DLD1 (cell line): ENCODE results near the gene STX10.

ENCODE experiments used
- in situ Hi-C: cut with HindIII; loops from 2 replicates; pipeline ENCODE4 v1.10.0; 2017; ENCODE audit warnings: low sequenced_read_pairs

Gene STX10

DNA sequence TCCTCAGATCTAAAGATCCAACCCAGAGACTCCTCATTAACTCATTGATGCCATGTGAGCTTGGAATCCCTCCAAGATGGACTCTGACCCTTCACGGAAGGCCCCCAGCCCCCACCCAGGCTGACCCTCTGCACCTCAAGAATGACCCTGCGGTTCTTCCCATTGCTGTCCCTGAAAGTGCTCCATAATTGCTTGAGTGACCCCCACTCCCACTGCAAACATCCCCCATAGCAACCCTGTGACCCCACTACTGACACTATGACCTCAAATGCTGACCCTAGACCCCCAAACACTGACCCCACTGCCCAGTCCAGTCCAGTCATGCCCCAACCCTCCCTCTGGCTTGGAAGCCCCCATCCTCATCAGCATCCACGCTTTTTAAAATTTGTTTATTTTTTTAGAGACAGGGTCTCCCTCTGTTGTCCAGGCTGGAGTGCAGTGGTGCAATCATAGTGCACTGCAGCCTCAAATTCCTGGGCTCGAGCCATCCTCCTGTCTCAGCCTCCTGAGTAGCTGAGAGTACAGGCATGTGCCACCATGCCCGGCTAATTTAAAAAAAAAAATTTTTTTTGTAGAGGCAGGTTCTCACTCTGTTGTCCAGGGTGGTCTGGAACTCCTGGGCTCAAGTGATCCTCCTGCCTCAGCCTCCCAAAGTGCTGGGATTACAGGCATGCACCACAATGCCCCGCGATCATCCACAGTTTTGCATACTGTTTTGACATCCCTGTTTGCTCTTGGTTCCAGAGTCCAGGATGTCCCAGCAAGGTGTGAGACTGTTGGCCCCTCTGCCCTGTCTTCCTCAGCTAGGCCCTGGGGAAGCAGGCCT lies 48.4 kb downstream of the STX10 start:
- in situ Hi-C loops, result no loop called here

DNA sequence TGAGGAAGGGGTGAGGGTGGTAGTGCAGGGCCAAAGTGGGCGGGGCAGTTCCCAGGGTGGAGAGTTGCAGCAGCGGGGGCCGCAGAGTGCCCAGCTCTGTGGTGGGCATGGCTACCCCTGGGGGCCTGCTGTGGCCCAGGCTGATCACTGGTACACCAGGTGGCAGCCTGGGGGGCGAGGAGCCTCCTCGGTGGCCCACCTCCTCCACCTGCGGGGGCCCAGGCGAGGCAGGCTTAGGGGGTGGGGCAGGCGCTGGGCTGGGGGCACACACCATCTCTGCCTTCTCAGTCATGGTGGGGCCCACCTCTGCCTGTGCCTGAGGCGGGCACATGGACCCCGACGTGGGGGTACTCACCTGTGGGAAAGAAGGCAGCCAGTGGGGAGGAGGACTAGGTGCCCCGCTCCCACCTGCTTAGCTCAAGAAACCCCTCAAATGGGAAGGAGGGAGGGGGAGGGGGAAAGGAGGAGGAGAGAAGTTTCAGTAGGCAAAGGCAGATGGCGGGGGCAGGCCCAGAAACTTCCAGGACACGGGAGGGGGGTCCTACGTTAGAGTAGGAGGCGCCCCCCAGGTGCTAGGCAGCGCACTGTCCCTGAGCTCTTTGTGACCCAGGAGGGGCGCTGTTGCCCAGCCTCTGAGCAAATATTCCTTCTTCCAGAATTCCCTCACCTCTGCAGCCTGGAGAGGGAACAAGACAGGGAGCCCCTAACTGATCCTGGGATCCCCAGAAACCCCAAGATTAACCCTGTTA lies 49.2 kb downstream of the STX10 start:
- in situ Hi-C loops, result no loop called here

DNA sequence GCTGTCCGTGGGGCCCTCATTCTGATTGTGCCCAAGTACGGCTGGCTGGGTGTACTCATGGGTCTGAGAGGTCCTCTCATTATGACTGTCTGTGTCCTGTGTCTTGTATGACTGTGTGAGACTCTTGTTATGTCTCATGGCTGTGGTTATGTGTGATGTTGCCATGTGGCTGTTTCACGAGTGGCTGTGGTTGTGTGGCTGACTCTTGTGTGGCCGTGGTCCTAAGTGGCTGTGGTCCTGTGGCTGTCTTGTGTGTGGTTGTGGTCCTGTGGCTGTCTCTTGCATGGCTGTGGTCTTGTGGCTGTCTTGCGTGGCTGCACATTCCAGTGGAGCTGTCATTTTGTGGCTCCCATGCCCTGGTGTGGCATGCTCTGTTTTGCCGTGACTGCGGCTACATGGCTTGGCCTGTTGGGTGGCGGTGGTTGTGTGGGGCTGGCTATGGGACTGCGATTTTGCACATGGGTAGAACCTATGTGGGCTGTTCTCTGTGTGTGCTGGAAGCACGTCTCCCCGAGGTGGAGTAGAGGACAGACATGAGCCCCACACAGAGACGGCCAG lies 50.1 kb downstream of the STX10 start:
- in situ Hi-C loops, result no loop called here

DNA sequence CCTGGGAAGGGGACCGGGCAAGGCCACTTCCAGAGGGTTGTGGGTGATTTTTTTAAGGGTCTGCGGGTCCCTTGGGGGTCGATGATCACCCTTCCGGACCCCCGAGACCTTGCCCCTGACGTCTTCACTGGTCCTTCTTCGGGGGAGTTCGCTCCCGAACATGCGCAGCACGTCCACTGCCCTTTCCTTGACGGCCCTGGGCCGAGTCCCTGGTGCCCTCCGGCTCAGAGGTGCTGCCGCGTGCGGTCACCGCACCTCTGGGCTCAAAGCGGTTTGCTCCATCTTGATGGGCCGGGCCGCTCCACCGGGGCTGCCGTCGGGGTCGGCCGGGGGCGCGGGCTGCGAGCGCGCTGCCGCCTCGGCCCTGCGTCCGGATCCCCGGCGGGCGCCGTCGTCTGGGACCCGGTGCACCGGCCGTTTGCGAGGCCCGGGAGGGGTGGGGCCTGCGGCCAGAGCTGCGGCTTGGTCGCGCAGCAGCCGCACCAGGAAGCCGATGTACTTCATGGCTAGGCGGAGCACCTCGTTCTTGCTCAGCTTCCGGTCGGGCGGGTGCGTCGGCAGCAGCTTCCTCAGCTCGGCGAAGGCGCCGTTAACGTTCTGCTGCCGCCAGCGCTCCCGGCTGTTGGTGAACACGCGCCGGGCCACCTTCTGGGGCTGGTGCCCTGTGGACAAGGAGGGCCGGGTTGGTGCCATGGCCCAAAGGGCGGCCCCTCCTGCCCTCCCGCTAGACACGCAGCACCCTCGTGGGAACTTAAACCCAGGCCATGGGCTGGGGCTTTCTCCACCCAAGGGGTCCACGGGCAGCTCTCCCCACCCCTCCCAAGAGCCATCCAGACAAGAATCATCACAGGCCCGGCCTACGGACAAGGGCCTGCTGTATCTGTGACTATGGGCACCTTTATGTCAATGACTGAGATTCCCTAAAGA lies 50.8 kb downstream of the STX10 start:
- in situ Hi-C loops, result no loop called here

DNA sequence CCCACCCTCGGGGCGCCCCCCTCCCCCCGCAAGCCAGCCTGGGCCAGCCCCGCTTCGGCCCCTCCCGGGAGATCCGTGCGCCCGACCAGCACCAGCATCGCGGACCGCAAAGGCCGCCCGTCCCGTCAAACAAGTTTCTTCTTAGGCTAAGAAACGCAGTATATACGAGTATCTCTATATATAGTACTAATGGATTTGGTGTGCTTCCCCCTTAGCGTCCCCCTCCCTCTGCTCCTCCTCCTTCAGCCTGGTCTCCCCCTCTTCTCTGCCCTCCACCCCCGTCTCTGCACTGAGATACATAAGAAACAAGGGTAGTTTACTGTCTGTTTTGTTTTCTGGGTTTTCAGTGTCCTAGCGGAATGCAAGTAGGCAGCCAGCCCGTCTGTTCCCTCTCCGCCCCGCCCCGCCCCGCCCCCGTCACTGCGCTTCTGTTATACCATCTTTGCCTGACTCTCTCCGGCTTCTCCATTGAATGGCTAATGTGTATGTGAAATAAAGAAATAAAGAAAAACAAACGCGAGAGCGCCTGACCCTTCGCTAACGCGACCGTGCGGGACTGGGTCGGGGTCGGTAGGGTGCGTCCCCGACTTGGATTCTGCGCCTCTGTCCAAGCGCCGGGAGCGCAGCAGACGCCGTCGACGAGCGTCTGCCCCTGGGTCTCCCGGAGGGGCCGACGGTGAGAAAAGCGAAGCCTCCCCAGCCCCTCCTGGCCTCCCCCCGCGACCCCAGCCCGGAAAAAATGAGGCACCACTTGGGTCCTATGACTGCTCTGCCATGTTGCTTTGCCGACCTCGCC lies 51.7 kb downstream of the STX10 start:
- in situ Hi-C loops, result no loop called here

DNA sequence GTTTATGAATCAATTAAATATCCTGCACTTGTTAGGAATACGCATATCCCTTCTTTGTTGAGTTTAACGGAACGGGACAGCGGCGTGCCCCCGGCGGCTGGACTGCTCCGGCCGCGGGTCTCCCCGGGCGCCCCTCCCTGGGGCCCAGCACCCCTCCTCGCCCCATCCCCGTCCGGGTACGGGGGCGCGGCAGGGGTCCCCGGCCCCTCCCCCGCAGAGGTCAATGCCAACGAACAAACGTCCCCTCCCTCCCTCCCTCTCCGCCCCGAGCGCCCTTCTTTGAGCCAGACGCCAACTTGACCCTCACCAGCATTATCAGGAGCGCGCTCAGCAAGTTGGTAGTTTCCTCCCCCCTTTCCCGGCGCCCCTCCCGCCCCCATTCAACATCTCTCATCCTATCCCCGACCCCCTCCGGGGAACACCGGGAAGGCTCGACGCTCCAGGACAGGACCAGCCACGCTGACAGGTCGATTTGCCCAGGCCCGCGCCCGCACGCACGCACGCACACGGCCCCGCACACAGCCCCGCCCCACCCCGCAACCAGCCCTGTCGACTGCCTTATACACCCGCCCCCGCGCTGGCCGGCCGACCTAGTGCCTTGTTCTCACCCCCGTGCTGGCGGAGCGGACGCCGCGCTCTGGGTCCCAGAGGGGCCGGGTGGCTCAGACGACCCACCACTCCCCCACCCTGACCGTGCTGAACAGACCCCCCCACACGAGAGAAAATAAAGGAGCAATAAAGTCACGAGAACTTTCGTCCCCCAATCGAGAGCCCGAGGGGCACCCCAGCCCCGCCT lies 52.5 kb downstream of the STX10 start:
- in situ Hi-C loops, result no loop called here

DNA sequence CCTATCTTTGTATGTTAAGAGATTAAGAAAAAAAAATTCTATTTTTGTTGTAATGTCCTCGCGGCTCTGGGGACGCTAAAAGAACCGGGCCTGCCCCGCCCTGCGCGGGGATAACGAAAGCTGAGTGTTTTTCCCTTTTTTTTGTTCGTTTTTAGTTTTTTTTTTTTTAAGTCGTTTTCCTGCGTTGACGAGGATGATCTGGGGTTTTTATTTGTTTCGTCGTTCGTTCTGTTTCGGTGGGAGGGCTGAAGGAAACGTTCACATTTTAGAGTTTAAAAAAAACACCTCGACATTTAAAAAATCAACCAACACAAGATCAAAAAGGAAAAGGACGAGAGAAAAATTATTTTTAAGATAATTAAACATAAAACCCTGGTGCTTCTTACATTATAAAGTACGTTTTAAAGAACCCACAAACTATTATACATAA lies 53.1 kb downstream of the STX10 start:
- in situ Hi-C loops, result no loop called here

DNA sequence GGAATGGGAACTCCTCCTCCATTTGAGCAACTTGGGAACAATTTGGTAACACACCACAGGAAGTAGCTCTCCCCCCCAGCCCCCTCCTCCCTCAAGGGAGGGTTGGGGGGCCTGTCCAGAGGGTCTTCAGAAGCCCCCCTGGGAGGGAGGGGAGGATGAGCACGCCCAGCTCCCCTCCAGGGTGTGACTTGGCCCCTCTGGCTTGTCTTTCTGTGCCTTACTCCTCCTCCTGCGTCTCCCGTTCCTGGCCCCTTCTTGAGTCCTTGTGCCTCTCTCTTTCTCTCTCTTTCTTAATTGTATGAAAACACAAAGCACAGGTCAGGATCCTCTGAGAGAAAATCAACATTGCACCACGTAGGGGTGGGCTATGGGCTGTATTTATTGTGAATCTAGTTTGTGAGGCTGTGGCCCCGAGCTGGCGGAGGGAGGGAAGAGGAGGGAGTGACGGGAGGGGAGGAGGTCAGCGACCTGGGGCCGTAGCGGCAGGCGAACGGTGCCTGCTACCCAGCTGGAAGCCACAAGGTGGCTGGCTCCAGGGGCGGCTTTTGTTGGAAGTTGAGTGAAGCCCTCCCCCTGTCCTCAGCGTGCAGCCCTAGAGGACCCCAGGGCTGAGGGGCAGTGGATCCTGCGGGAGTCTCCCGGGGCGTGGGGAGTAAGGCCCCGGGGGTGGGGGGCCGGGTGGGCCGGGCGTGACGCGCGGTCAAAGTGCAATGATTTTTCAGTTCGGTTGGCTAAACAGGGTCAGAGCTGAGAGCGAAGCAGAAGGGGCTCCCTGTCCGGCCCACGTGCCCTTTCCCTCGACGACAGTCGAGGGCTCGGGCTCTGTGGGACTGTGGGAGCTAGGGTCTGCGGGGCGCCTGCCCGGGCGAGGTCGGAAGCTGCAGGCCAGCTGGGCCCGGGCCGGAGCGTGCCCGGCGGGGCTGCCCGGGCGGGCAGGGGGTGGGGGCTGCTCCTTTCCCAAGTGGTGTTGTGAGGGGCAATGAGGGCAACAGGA lies 53.9 kb downstream of the STX10 start:
- in situ Hi-C loops, result no loop called here

DNA sequence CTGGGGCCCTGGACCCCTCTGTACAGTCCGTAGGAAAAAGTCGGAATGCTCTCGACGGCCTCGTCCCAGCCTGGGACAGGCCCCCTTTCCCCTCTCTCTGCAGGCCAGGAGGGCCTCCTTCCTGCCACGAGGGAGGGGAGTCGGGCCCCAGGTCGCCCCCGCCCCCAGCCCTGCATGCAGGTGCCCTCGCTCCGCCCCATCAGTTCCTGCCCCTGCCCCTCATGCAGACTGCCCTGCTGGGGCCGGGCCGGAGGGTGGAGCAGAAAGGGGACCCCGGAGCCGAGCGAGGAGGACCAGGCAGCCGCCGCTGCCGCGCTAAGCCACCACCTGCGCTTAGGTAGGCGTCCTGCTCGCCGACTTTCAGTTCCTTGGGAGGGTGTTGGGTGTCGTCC lies 54.8 kb downstream of the STX10 start:
- in situ Hi-C loops, result no loop called here

DNA sequence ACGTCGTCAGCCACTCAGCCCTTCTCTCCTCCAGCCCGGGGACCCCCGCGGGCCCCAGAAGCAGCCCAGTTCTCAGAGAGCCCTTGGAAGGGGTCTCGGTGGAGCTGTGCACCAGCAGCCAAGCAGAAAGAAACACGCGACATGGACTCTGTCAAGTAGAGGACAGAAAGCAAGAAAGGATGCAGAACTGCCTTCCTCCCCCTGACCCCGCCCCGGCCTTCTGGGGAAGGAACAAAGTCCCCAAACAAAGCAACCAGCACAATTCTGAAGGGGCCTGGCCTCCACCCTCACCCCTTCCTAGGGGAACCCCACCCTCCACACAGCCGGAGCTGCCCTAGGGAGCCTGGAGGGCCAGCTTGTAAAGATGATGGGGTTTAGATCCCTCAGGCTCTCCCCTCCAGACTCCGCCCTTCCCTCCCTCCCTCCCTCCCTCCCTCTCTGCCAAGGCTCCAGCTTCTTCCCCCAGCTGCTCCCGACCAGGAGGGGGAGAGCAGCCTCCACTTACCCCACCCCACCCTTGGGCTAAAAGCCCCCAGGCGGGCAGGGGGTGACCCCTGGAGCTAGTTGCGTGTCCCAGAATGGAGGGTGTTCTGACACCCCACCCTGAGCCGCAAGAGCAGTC lies 55.3 kb downstream of the STX10 start:
- in situ Hi-C loops, result no loop called here

DNA sequence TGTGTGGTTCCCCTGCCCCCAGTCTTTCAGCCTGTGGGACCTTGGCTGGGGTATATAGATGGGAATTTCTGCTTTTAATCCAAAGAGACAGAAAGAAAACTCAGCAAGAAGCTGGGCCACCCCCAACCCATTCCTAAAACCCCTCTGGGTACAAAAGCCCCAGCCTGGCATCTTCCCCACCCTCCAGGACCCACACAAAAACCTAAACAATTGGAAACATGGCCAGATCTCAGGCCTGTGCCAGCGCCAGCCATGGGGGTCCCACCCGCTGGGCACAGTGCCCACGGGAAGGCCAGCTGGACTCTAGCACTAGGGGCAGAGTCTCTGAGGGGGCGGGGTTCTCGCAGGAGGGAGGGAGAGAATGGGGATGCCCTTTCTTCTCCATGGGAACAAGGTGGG lies 56.1 kb downstream of the STX10 start:
- in situ Hi-C loops, result no loop called here
